SKM-1 (cell line): ENCODE measurements around the gene MAT2A.
"Not testable (repeated sequence)": the region's sequence is repeated elsewhere in the genome, so short reads cannot be mapped to it uniquely, and the experiment has no call there.

Source experiments
- DNase-seq: peaks from one replicate; lab custom pipeline; 2025; ENCODE audit not compliant: unreplicated experiment; lab: John Stamatoyannopoulos, UW

MAT2A gene

GRCh38 chr2:85578243-85579180, 39.5 kb downstream of the MAT2A start:
- peak; percentile 95 for DNase-seq

- peak; percentile 89 for DNase-seq
These were observed 40.4 kb downstream of the MAT2A start for GRCh38 chr2:85579266-85579935.

DNA sequence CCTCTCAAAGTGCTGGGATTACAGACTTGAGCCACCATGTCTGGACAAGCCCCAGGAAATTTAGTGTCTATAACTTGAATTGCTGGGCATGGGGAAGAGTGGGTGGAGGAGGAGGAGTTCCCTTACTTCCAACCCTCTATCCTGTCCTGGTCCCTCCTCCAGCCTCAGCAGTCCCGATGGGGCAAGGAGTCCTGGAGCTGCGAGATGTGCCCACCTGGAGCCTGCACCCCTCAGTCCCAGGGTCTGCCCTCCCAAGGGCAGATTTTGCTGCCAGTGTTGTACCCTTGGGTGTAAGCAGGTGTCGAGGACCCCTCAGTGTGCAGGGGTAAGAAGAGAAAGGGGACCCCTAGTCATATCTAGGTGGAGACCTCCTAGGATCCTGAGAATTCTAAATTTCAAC, 41.2 kb downstream of the MAT2A start:
- DNase-seq = no peak

GRCh38 chr2:85582492-85582891, 43.5 kb downstream of the MAT2A start:
- no peak for DNase-seq

GRCh38 chr2:85583667-85584353, 44.8 kb downstream of the MAT2A start:
- no peak for DNase-seq

- DNase-seq = no peak
These were observed 45.4 kb downstream of the MAT2A start, which contains the start of gene VAMP5 for GRCh38 chr2:85584354-85584856. Gene VAMP5, plus strand, starts transcription at chr2:85584431. Its CDS starts 60 bp downstream, at chr2:85584491.

DNA sequence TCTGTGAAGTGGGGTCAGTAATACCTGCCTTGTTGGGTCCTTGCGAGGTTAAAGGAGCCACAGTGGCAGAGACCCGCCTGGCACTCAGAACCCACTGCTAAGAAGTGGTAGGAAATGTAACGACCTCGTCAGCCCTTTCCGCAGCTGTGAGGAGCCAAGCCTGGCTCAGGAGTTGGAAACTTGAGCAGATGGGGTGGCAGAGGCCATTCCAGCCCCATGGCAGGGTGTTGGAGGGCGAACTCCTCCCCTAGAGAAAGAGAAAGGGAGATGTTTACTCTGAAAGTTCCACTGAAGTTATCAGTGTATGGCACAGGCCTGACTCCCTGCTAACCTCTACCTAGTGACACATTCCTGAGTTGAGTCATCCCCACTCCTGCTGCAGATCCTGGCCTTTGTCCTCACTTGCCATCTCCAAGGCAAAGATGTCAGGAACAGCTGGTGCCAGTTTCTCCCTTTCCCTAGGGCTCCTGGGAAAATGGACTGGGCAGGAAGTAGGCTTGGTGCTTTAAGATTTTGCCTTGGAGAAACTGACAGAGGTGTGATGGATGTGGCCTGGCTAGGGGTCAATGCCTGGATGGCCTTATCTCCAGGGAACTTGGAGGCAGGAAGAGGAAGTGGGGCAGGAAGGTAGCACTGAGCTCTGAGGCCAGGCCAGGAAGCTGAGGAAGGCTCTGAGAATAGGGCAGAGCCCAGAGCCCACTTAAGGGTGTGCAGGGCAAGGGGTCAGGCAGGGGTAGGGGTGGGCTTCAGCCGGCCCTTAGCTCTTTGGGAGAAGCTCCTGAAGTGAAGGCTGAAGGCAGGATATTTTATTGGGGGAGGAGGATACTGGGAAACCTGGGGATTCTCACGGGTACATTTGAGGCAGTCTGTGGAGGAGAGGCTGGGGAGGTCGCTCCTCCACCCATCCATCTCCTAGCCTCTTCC, 46.2 kb downstream of the MAT2A start:
- no peak for DNase-seq

DNA sequence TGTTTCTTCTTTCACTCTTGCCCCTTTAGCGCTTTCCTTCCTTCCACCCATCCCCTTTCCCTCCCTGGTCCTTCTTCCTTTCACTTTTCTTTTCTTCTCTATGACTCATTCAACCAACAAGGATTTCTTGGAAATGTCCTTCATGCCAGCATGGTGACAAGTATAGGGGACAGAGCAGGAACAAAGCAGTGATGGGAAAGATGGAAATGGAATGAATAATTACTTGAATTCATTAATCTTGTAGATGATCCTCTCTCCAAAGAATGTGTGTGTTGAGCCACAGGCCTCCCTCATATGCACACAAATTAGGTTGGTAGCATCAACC, 46.8 kb downstream of the MAT2A start:
- DNase-seq = no peak

DNA sequence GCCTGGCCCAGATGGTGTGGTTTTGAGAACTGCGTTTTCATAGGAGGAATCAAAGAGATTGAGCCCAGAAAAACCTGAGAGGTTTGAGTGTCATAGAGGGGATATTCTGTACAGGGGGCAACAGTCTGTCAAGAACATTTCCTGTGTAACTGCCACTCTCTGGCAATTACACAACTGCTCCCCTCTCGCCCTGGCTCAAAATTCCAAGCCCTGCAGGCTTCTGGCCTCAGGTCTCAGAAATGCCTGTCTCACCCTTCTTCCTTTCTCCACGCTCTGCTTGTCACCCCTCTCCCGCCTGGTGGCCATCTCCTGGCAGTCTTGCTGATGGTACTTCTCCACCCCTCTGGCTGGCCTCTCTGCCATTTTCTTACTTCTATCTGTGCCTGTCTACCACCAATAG, 49.3 kb downstream of the MAT2A start:
- no peak for DNase-seq

GRCh38 chr2:85588645-85589044, 49.7 kb downstream of the MAT2A start:
- no peak for DNase-seq

GRCh38 chr2:85589181-85589580, 50.2 kb downstream of the MAT2A start:
- DNase-seq = no peak

- peak; percentile 62 for DNase-seq
These were observed 51.2 kb downstream of the MAT2A start for GRCh38 chr2:85589982-85590791.

DNA sequence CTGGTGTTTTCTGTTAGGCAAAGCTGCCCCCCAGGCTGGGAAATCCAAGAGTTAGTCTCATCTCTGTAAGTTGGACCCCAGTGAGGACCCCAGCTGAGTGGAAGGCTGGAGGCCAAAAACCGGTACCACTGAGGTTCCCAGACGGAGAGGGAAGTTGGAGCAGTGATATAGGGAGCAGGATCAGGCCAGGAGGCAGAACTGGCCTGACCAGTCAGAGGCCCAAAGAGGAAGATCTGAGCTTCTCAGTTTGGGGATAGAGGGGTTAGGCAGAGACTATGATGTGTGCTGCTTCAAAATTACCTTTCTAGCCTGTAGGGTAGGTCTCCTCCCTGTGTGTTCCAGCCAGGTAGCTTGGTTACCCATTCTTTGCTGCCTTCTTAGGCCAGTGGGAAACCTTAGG, 52.0 kb downstream of the MAT2A start:
- no peak for DNase-seq

GRCh38 chr2:85591563-85591962, 52.6 kb downstream of the MAT2A start:
- DNase-seq = no peak

- DNase-seq = not testable (repeated sequence)
These were observed 53.3 kb downstream of the MAT2A start for GRCh38 chr2:85592299-85592698.

- no peak for DNase-seq
These were observed 54.1 kb downstream of the MAT2A start for GRCh38 chr2:85593023-85593422.
